Eye (tissue), 1 donor: ENCODE measurements around the gene AAK1.
"Not testable (repeated sequence)": the region's sequence is repeated elsewhere in the genome, so short reads cannot be mapped to it uniquely, and the experiment has no call there.

Source experiments
- DNase-seq: peaks from one replicate; pipeline ENCODE4 v3.0.0-alpha.2; 2015

Gene AAK1

DNA sequence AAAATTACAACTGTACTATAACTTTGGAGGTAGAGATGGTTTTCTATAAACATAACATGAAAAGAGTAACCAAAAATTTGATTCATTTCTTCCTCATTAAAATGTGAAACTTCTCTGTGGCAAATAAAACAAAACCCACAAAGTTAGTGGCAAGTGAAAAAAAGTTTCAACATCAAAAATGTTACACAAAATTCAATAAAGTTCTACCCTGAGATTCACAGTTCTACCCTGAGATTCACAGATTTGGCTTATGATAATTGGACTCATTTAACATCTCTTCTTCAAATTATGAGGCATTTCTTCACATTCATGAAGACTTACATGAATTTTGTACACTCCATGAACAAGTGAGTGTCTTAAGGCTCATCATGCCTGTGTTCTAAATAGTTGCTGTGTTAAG lies 51.0 kb downstream of the AAK1 start:
- DNase-seq = no peak

DNA sequence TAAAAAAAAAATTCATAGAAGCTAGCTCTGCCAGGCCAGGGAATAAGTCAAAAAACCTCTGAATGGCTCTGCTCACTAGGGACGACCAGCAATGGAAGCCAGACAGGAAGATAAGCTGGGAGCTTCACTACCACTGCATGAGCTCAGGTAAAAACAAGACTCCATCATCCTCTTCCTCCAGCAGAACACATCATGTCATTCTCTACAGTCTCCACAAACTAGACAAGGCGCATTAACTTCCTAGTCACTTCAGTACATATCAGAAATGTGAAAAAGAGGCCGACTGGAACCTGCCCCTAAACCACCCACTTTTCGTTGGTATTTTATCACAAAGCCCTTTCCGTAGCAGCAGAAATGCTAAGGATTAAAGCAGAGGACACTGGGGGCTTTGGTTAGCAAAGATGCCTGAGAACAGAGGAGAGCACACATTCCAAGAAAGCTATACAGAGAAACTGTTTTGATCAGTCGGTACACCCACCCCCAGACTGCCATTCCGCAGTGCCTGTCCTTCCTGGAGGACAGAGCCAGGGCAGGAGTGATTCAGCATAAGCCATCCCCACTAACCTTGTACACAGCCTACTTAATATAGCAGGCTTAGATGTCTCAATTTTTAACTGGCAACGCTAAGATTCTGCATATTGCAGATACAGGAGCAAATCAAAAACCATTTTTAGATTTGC lies 53.4 kb downstream of the AAK1 start:
- DNase-seq = no peak

DNA sequence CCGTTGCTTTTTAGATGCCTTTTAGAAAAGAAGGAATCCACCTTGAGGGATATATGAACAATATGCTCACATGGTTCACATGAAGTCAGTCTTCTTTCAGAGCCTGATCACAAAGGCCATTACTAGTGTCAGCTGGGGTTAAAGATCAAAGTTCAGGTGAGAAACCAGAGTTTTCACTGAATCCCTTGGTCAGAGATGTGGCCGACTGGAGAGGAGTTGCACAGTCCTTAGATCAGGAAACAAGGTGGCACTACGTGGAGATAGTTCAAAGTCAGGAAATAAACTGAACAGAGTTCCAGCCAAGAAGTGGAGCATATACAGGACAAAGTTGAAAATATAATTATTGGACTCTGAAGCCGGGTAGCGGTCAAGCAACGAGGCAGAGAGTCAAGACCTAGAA lies 54.6 kb downstream of the AAK1 start:
- no peak for DNase-seq

DNA sequence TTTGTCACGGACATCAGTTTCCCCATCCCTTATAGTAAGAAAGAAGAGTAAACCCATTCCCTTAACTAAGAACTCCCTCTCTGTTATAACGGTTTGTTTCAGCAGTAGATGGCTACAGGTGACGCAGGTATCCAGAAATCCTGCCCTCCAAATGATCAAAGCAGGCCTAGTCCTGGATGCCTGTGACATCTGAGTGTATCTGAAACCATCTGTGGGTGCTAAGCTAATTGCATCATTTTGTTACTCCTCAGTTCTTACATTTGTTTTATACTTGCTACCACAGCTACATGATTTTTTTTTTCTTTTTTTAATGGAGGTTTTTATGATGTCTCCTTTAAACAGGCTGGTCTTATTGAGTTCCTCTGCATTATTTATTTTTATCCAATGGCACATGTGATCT lies 55.1 kb downstream of the AAK1 start:
- no peak for DNase-seq

DNA sequence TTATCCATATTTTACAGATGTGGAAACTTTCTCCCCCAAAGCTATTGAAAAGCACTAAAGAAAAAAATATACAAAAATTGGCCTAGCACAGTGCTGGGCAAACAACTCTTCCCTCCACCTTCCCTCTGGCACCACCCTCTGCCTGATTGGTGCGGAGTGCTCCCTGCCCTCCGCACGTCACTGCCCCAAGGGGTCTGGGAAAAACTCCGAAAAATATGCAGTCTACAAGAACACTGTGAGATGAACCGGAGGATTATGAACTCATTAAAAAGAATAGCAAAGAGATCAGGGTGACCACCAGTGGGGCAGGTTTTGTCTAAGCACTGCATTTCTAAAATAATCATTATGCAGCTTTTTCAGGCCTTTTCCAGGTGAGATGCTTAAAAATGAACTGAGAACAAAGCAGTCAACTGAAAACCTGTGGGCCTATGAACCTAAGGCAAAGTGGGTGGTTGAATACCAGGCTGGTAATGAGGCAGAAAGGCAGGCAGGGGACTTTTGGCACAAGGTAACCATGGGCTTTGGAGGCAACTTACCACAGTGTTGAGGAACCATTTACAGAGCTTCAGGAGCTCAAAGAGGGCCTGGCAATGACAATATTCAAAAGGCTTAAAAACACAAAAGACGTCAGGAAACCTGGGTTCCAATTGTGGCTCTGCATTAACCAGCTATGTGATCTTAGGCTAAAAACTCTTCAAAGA lies 57.5 kb downstream of the AAK1 start:
- DNase-seq = no peak

DNA sequence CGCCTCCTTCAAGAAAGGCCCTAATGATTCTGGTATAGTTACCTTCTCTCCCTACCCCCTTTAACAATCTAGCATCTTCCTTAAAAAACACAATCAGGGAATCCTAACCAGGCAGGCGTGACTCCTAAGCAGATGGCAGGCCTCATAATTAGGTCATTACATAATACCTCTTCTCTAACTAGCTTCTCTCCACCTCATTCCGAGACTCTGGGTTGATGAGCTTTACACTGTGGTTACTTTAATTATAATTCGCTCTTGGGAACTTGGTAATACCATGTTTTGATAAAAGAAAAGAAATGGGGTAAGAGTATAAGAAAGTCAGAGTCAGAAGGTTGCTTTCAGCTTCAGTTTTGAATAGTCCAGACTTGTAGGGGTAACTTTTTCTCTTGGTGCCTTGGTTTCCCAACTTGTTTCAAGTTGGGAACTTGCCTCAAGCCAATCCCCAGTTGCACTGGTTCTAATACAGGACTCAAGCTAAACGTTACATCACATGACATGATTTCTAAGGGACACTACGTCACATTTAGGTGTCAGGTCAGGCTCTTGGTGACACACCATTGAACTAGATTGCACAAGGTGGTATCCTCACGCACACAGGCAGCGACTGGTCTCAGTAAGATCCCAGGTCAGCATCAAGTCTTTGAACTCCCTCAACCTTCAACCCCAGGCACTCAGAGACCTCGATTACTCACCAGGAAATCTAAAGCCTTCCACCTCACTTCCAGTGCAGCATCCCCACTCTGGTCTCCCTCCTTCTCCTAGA lies 59.2 kb downstream of the AAK1 start:
- no peak for DNase-seq

DNA sequence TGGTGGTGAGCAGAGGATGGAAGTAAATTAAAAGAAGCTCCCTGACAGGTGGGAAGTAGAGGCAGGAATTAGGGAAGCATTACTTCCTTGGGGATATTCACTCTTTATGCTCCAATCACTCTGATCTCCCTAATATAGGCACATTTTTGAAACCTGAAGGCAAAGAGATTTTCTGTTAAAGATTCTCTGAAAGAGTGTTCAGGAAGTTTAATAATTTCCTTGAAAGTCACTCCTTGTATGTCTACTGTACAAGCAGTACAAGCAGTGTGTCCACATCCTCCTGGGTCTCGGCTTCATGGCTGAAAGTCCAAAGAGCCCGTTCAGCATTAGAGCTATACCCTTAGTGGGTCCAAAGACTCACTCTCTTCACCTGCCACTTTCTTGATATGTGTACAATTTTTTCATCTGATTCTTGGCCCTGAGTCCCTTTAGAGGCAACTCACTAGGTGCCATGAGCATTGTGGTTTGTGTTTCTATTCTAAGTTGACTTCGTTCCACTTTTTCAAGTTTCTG lies 60.2 kb downstream of the AAK1 start:
- DNase-seq = no peak

DNA sequence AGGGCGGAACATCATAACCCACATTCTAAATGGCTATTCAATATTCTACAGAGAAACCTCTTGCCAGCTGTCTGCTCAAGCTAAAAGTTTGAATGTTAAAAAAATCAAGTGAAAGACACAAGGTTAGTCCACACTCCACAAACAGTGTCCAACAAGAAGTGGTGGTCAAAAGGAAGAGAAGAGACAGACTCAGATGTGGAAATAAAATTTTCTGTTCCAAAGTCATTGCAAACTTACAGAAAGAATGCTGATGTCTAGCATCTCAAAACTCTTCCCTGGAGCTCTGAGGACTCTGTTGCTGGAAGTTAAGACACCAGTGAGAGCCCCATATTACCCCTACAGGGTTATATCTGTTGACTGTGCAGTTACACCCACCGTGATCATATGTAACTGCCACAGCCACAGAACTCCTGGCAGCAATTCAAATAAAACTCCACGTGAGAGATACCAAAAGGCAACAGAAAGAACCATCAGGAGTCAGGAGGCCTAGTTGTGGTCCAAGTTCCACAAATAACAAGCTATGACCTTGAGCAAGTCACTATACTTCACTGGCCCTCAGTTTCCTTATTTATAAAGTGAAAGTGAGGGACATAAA lies 60.9 kb downstream of the AAK1 start:
- no peak for DNase-seq

DNA sequence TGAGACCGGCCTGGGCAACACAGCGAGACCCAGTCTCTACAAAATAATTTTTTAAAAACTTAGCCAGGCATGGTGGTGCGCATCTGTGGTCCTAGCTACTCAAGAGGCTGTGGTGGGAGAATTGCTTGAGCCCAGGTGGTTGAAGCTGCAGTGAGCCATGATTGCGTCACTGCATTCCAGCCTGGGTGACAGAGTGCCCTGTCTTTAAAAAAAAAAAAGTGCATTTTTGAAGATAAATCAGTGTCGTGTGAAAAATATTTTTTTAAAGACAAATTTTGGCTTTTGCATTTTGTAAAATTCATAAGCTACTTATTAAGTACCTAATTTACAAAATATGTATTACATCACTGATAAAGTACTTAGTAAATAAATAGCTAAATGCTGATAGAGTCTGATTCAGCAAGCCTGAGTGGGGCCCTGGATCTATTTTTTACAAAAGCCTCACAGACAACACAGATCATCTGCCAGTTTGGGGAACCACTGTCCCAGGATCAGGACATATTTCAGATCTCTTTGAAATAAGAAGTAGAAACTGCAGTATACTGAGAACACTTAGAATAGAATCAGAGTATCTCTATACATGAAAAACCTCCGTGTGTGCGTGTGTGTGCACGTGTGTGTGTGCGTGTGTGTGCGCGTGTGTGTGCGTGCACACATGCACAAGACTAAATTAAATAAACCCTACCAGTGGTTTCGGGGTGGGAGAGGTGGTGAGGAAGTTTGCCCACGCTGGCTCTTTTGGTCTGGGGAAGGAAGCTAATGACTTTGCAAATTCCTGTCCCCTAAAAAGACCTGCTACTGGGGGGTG lies 61.6 kb downstream of the AAK1 start:
- DNase-seq = no peak

DNA sequence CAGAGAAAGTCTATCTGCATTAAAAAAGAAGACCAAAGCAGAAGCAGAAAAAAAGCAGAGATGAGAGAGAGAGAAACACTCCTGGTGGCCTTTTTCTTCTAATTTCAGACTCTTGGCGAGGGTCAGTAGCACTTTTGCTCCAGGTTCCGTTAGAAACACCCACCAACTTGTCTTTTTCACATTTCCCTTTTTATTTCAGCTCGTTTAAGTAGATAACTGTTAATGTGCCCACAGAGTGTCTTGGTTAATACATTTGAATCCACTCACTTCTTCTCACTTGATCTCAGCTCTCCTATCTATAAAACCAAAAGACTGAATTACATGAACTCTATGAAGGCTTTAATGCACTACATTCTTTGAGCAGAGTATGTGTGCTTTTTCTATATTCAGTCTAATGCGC lies 63.1 kb downstream of the AAK1 start:
- no peak for DNase-seq

DNA sequence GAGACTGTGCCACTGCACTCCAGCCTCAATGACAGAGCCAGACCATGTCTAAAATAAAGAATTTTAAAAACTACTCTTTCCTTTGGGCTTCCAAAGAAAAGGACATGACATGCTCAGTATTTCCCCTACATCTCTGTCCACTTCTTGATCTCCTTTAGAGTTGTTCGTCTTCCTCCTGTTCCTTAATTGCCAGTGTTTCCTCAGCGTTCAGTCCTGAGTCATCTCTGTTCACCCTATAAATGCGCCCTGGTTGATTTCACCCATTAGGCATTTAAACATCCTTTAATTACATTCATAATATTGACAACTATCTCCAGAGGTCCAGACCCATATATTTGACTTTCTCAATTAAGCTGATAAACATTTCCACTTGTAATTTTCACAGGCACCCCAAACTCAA lies 64.0 kb downstream of the AAK1 start:
- no peak for DNase-seq

DNA sequence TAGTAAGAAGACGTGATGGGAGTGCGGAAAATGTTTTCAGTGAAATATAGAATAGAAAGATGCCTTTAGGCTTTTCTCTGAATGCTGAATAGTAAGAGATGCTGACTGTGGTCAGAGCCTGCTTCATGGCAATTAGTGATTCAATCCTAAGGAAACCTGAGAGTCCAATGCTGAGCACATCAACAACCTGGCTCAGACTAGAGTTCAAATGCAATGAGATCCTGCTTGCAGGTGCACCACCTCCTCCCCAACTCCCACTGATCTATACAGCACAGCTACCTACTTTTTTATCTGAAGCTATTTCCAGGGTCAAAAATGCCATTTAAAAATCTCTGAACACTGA lies 65.4 kb downstream of the AAK1 start:
- no peak for DNase-seq

DNA sequence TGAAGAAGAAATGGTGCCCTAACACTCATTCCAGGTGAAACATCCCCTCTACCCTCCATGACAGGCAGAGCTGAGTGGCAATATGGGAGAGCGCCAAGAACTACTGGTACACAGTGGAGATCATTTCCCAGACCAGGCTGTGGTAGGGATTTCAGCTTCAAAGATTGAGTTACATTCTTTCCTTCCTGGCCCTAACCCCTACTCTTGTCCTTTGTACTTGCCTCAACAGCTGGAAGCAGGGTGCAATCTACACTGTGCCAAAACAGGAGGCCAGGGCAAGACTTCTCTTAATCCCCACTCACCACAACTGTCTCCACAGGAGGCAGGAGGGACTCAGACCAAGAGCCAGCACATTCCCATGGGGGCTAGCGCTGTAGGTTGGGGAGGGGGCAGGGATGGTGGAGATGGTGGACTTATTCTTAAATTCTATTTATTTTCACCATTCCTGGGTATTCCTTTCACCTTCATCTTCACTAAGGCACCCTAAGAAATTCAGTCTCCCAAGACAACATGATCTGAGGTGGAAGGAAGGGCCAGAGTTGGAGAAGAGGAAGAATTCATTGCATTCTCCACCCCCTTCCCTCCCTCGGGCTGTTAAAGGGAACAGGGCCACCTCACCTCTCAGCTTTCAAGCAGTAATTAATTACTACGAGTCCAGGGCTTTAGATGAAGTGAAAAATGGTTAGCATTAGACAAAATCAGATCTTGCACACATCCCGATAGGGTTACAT lies 65.9 kb downstream of the AAK1 start:
- DNase-seq = no peak

DNA sequence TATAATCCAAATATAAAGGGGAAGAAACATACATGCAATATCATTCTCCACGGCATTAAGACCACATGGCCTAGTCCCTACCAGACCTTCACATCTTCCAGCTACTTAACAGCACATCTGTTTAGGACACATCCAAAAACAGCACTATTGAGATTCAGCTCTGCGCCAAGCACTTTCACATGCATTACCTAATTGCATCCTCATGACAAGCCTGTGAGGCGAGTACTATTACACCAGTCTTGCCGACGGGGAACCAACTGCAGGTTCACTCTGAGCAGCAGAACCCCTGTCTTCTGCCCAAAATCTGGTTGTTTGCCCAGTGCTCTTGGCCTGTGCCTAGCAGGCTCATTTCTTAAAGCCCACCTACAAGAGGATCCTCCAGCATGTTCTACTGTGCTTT lies 66.7 kb downstream of the AAK1 start:
- no peak for DNase-seq

DNA sequence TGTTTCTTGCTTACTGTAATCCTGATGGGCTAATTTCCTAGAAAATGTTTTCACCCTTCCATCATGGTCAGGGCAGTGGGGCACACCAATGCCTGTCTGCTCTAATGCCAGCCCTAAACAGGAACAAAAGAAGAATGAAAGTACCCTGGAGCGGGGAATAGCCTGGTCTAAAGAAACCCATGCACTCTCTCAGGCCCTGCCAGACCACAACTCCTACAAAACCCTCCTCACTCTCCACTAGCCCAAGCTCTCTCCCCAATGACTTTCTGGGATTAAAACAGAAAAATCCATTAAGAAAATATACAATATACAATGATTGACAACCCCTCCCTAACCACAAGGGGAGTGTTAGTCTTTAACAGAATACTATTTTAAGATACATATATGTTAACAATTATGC lies 67.6 kb downstream of the AAK1 start:
- no peak for DNase-seq

DNA sequence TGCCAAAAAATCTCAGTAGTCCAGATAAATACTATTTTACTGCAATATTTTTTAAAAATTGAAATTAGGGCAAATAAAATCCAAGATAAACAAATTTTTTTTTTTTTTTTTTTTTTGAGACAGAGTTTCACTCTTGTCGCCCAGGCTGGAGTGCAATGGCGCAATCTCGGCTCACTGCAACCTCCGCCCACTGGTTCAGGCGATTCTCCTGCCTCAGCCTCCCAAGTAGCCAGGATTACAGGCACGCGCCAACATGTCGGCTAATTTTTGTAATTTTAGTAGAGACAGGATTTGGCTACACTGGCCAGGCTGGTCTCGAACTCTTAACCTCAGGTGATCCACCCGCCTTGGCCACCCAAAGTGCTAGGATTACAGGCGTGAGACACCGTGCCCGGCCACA lies 68.2 kb downstream of the AAK1 start:
- not testable (repeated sequence) for DNase-seq

DNA sequence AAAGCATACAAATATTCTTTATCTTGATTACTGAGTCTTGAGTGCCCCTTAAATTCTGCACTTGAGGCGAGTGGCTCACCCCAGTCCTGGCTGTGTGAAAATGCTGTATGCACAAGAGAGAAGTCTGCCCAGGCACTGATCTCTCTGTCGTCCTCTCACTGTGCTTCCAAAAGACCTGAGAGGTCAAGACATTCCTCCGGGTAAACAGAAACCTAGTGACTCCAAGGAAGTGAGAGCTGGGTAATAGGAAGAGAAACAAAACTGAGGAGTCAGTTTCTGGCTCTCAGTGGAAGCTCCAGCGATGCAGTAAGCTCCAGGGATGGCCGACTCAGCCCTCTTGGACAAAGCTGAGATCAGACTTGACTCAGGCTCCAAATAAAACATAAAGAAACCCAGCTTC lies 70.9 kb downstream of the AAK1 start:
- no peak for DNase-seq

DNA sequence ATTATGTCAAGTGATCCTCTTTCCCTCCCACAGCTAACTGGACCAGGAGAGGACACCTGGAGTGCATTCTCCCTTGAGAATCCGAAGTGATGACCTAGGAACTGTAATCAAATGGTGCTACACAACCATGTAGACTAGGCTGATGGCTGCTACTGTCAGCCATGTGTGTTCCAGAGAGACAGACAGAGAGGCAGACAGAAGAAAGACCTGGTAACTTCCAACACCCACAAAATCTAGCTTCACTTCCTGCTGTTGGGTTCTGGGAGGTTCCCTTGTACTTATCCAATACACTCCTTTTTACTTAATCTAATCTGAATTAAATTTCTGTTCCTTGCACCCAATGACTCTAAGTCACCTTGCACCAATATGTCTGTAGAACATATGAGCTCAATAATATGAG lies 72.3 kb downstream of the AAK1 start:
- DNase-seq = no peak

DNA sequence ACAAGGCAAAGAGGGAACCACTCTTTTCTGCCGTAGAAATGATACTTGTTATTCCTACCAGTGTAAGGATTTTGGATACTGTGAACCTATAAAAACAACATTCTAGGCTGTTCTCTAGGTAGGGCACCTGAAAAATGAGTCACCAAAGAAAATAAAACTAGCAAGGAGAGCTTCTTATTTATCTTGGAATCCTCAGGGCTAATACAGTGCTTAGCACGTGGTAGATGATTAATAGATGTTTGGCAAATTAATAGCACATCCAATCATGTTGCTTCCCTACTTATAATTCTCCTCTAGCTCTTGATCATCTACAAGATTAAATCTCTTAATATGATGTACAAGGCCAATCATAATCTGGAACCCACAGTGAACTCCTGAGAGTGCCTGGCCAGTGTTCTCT lies 73.1 kb downstream of the AAK1 start:
- no peak for DNase-seq

DNA sequence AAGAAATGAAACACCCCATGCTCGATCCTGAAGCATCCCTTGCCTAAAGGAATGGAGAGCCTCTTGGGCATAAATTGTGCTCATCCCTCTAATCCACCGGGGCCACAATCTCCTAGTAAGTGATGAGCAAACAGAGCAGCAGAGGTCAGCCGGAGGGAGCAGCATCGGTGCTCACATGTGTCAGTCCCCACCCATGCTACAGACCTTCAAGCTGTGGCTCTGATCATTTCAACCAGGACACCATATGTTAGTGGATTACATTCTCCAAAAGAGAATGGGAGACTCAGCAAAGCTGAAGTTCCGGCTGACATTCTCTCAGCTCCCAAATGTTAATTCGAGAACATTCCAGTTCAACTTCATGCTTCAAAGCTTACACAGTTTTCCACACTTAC lies 75.6 kb downstream of the AAK1 start:
- DNase-seq = no peak

DNA sequence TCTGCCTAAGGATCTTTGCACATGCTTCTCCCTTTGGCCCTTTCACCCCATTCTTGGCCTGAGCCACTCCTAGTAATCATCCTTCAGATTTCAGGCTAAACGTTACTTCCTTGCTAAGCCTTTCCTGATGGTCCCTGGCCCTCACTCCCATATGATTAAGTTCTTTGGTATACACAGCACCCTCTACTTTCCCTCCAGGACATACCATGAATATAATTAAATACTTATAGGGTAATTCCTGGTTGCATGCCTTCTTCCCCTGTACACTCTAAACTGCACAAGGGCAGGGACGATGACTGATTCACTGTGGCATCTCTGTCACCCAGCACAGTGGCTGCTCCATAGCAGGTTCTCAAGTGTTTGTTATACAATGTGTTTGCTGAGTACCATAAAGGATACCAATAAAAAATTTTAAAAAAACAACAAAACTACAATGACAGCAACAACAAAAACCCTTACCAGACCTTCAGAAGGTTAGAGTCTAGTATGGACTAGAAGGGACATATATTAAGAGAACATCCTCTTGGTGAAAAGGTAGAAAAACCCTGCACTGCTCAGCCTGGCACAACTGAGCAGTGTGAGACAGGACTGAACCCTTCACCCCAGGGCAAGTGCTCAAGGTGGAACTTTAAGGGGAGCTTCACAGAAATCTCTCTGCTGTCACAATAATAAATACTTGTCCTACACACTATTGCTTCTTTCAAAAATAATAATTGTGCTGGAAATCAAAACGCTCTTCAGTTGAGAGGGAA lies 76.2 kb downstream of the AAK1 start:
- DNase-seq = no peak
